ENCODE results near the gene ZNF417. TPM values are rescaled to one million over a fixed set of nuclear protein-coding genes. Genes with fewer than 3 reads are reported as not detected.
"Not testable (repeated sequence)": the region's sequence is repeated elsewhere in the genome, so short reads cannot be mapped to it uniquely, and the experiment has no call there.

ZNF417 gene
- total and polyA plus RNA-seq, 9 donors = 7.6 to 22.6 (median 17.4) TPM

DNA sequence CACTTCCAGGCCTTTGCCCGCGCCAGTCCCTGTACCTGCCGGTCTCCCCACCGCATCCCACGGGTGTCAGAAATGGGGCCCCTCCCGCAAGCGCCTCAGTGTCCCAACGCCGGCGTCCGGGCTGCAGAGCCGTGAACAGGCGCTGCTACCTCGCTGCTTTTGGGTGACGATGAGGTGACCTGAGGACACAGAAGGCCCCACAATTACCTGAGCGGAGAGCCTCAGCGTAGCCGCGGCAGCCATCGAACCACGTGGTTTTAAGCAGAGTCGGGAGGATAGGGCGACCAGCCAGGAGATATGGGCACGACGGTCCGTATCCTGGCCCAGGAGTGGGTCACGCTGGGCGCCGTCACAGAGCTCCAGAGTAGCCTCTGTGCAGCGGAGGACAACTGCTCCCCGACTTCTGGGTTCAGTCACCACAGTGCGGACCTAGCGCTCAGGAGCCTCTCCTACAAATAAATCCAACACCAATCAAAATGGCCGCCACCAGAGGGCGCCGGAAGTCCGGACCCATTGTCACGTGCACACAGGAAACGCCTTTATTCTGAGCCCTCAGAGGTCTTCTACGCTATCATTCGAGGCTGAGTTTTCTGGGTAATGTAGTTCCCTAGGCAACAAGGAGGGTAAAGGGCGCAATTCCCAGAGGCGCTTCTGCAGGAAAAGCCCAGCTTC lies 27.7 kb downstream of the ZNF417 start, which contains the start of gene ZNF814:
TSS of gene ZNF814 (minus strand) at position 478 of the 672 bp plus-strand sequence. CDS start at position 243, 235 bp downstream.
- Histone ChIP-seq H3K9me3 (peaks cover 0 to 7% of the 10 kb centered on the region in 2 donors), H3K36me3 (no peaks in the 10 kb centered on the region), H3K27me3 (no peaks in the 10 kb centered on the region), H3K4me3 (peak within 1 kb of the TSS; percentile 51), H3K27ac (no peak within 1 kb of the TSS), H3K4me1 (ENCODE audit: insufficient read depth) (no peaks in the 10 kb centered on the region)
- no peak for TF ChIP-seq POLR2A (IDR thresholded peaks at IDR 0.05)
- TF ChIP-seq, protein P1, sequence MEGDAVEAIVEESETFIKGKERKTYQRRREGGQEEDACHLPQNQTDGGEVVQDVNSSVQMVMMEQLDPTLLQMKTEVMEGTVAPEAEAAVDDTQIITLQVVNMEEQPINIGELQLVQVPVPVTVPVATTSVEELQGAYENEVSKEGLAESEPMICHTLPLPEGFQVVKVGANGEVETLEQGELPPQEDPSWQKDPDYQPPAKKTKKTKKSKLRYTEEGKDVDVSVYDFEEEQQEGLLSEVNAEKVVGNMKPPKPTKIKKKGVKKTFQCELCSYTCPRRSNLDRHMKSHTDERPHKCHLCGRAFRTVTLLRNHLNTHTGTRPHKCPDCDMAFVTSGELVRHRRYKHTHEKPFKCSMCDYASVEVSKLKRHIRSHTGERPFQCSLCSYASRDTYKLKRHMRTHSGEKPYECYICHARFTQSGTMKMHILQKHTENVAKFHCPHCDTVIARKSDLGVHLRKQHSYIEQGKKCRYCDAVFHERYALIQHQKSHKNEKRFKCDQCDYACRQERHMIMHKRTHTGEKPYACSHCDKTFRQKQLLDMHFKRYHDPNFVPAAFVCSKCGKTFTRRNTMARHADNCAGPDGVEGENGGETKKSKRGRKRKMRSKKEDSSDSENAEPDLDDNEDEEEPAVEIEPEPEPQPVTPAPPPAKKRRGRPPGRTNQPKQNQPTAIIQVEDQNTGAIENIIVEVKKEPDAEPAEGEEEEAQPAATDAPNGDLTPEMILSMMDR (IDR thresholded peaks at IDR 0.05) = peak in 2 of 3 donors; percentile 22 to 53
- no peak for TF ChIP-seq EP300 (IDR thresholded peaks at IDR 0.05)
- 1% methylated on average over 37 to 43 of the region's 43 CpGs for WGBS, 3 donors
- peak; percentile 72 to 85 (median 78) for DNase-seq
- intact Hi-C loops (cut with DNase I) = no loop called here

DNA sequence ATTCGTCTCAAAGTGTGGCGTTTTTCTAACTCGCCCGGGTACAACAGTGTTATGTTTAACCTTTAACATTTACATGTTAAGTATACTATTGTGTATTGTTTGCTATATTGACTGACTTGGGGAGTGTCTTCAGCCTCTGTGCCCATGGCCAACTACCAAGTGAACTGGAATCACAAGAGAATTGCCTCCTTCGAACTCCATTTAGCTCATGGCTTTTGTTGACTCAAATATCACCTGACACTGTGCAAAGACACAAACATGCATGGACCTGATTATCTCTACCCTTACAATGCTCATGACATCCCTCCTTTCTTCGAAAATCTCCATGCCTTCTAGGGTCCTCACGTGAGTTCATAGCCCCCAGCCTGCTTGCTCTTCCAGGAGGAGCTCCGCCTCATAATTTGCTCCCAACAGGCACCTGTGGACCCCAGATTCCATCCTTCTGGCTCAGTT lies 28.3 kb downstream of the ZNF417 start:
- Histone ChIP-seq H3K9me3 (peaks cover 0 to 7% of the 10 kb centered on the region in 2 donors), H3K4me3 (peak overlapping the region; percentile 51), H3K27ac (no peak overlapping the region), H3K4me1 (ENCODE audit: insufficient read depth) (no peaks in the 10 kb centered on the region), H3K36me3 (no peaks in the 10 kb centered on the region), H3K27me3 (no peaks in the 10 kb centered on the region)
- 5 to 7% (median 6%) methylated on average over 8 of the region's 8 CpGs for WGBS, 3 donors
- no peak for DNase-seq
- intact Hi-C loops (cut with DNase I) = no loop called here
- TF ChIP-seq EP300 (IDR thresholded peaks at IDR 0.05) (no peak), POLR2A (IDR thresholded peaks at IDR 0.05) (no peak)
- TF ChIP-seq, protein P1 (IDR thresholded peaks at IDR 0.05) = no peak

DNA sequence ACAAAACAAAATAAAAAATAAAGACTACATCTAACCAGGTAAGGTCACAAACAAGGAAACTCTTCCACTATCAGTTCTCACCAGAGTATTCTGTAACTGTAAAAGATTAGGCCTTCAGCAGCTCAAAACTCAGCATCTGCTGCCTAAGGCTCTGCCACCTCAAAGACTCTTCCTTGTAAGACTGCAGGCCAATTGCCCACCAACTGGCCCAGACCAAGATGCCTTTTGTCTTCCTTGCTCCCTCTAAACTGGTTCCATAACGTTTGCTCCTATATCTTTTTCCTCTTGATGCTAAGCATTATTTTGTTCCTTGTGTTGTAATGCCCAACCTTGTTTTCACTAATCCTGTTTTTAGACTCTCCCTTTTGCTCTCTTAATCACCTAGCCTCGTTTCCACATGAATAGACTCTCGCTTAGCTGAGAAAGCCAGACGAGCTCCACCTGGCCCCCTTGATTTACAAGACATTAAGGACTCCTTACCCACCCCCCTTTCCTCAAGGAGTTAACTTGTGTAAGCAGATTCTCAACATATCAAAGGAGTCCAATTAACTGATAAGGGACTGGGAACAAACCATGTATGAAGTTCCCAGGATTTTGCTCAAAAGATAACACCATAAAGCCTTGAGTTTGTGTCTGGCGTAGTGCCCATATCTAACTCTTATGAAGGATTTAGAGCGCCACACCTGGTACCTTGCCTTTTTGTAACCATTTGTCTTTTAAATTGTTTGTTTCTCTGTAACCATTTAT lies 29.0 kb downstream of the ZNF417 start:
- TF ChIP-seq EP300 (IDR thresholded peaks at IDR 0.05) (no peak), POLR2A (IDR thresholded peaks at IDR 0.05) (no peak)
- no peak overlapping the region for H3K27ac ChIP-seq

DNA sequence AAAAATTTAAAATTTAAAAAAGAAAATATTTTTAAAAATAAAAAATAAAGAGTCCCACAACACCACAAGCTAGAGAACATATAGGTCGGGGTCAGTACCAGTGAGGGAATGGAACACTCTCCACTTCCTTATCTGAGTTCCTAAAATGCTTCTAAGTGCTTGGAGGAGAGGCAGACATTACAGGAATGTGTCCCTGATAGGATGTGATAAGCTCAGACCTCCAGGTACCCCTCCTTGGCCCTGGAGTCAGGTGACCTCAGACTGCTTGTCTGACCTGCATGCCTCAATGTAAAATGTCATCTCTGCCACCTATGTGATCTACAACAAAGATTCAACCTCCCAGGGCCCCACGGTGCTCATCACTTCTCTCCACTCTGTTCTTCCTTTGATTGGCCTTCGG lies 30.3 kb downstream of the ZNF417 start:
- WGBS, 3 donors = 74 to 87% (median 78%) methylated on average over 3 of the region's 3 CpGs
- no peak overlapping the region for H3K27ac ChIP-seq
- H3K27me3 ChIP-seq = no peaks in the 10 kb centered on the region
- H3K4me1 ChIP-seq (ENCODE audit: insufficient read depth) = no peaks in the 10 kb centered on the region
- DNase-seq = no peak
- intact Hi-C loops (cut with DNase I) = no loop called here
- TF ChIP-seq EP300 (IDR thresholded peaks at IDR 0.05) (no peak), POLR2A (IDR thresholded peaks at IDR 0.05) (no peak)
- TF ChIP-seq, protein P1 (IDR thresholded peaks at IDR 0.05) = no peak
- peaks cover 0 to 7% of the 10 kb centered on the region in 2 donors for H3K9me3 ChIP-seq
- no peak overlapping the region for H3K4me3 ChIP-seq
- no peaks in the 10 kb centered on the region for H3K36me3 ChIP-seq

More for the DNA sequence above, 29.0 kb downstream of the ZNF417 start:
- Histone ChIP-seq H3K27me3 (no peaks in the 10 kb centered on the region), H3K4me1 (ENCODE audit: insufficient read depth) (no peaks in the 10 kb centered on the region), H3K9me3 (peaks cover 0 to 7% of the 10 kb centered on the region in 2 donors), H3K4me3 (no peak overlapping the region), H3K36me3 (no peaks in the 10 kb centered on the region)
- intact Hi-C loops (cut with DNase I) = no loop called here
- WGBS, 3 donors = 15 to 20% (median 19%) methylated on average over 6 of the region's 6 CpGs
- DNase-seq = no peak

DNA sequence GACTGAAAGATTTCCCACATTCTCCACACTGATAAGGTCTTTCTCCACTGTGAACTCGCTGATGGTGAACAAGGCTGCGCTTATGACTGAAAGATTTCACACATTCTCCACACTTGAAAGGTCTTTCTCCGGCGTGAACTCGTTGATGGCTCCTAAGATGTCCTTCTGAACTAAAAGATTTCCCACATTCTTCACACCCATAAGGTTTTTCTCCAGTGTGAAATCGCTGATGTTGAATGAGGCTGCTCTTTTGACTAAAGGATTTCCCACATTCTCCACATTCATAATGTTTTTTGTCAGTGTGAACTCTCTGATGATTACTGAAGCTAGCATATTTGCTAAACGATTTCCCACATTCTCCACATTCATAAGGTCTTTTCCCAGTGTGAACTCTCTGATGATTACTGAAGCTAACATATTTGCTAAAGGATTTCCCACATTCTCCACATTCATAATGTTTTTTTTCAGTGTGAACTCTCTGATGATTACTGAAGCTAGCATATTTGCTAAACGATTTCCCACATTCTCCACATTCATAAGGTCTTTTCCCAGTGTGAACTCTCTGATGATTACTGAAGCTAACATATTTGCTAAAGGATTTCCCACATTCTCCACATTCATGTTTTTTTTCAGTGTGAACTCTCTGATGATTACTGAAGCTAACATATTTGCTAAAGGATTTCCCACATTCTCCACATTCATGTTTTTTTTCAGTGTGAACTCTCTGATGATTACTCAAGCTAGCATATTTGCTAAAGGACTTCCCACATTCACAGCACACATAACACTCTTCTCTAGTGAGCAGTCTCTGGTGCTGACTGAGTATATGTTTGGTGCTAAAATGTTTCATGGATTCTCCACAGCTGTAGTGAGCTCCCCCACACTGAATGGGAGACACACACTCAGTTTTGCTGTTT lies 42.3 kb downstream of the ZNF417 start:
- H3K36me3 ChIP-seq; DNase-seq; H3K27me3 ChIP-seq; H3K27ac ChIP-seq; H3K4me3 ChIP-seq; intact Hi-C loops (cut with DNase I); H3K4me1 ChIP-seq (ENCODE audit: insufficient read depth): not testable (repeated sequence)
- H3K9me3 ChIP-seq = peaks cover 5 to 35% of the 10 kb centered on the region in 2 donors
- 91 to 93% (median 92%) methylated on average over 8 of the region's 8 CpGs for WGBS, 3 donors

Measured in ovary (tissue), 9 donors.